OCI-LY3 (cell line): ENCODE results near the gene CNOT10.
"Not testable (repeated sequence)": the region's sequence is repeated elsewhere in the genome, so short reads cannot be mapped to it uniquely, and the experiment has no call there.

Source experiments
- H2AFZ ChIP-seq: fragments of 200-600, 300-600 bp; shearing (Covaris generic); 2 replicates; pipeline ENCODE4 v1.6.0; 2014; ENCODE audit warnings: antibody characterized with exemption, low read depth, low read length
- H3K27ac ChIP-seq: fragments of 200-600, 300-600 bp; sonication (generic); 2 replicates; pipeline ENCODE4 v1.5.1; 2014; ENCODE audit warnings: mild to moderate bottlenecking, low read length, moderate library complexity, mixed read lengths
- H3K27me3 ChIP-seq: fragments of 200-600, 300-600 bp; sonication (generic); 2 replicates; pipeline ENCODE4 v1.6.1; 2014; ENCODE audit warnings: low read depth, low read length, mixed read lengths
- H3K36me3 ChIP-seq: fragments of 200-600, 300-600 bp; sonication (generic); replicated peaks from 2 replicates; pipeline ENCODE3; 2014; ENCODE audit warnings: low read depth, low read length, mixed read lengths
- H3K4me1 ChIP-seq: fragments of 300-600, 200-600 bp; sonication (generic); 2 replicates; pipeline ENCODE4 v1.6.1; 2014; ENCODE audit warnings: low read length, mixed read lengths
- H3K4me2 ChIP-seq: fragments of 200-600, 300-600 bp; sonication (generic); 2 replicates; pipeline ENCODE4 v1.6.1; 2014; ENCODE audit warnings: low read length, mixed read lengths
- H3K4me3 ChIP-seq: fragments of 300-600, 200-600 bp; sonication (generic); 2 replicates; pipeline ENCODE4 v1.5.1; 2014; ENCODE audit warnings: antibody characterized with exemption, mild to moderate bottlenecking, low read length, moderate library complexity
- H3K79me2 ChIP-seq: fragments of 300-600, 200-600 bp; shearing (Covaris generic); 2 replicates; pipeline ENCODE4 v1.6.1; 2014; ENCODE audit warnings: mild to moderate bottlenecking, low read length, mixed read lengths
- H3K9ac ChIP-seq: fragments of 300-600, 200-600 bp; shearing (Covaris generic); 2 replicates; pipeline ENCODE4 v1.6.0; 2014; ENCODE audit warnings: mild to moderate bottlenecking, low read length, moderate library complexity
- H3K9me3 ChIP-seq: fragments of 200-600, 300-600 bp; shearing (Covaris generic); 2 replicates; pipeline ENCODE4 v1.6.1; 2014; ENCODE audit warnings: low read length, mixed read lengths; ENCODE audit not compliant: insufficient read depth
- H4K20me1 ChIP-seq: fragments of 200-600, 300-600 bp; sonication (generic); 2 replicates; pipeline ENCODE4 v1.6.1; 2016; ENCODE audit warnings: low read length, mixed read lengths; ENCODE audit not compliant: insufficient read depth
- CTCF ChIP-seq: fragments of 200-600, 300-600 bp; sonication (generic); IDR thresholded peaks from 2 replicates; pipeline ENCODE4 v1.5.1; 2014; ENCODE audit warnings: antibody characterized with exemption, low read length, low read depth
- EZH2phosphoT487 ChIP-seq: fragments of 200-600 bp; shearing (Covaris generic); IDR thresholded peaks from 2 replicates; pipeline ENCODE4 v1.6.1; 2018; ENCODE audit warnings: antibody characterized with exemption, mixed run types, low read depth

Gene CNOT10

DNA sequence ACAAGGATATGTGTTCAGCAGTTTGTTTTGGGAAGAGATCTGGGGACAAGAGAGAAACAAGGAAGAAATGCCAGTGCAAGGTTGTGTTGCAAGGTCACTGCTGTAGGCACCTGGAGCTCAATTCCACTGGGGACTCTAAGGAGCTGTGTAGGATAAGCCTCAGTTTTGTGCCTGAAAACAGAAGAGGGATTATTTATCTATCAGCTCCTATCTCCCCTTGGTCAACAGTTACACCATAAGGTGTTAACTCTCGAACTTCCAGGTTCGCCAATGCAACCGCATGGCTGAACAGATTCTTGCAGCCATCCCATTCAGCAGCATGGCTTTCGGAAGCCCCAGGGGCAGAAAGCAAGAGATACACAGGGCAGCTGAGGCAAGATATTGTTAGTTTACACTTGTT is 41.6 kb upstream of the CNOT10 start:
- no peaks in the 10 kb centered on the region for H3K9me3 ChIP-seq
- no peak overlapping the region for H3K4me3 ChIP-seq
- H3K4me2 ChIP-seq, result no peak overlapping the region
- H3K9ac ChIP-seq, result no peak overlapping the region
- H3K27me3 ChIP-seq, result peaks cover 20% of the 10 kb centered on the region
- no peaks in the 10 kb centered on the region for H4K20me1 ChIP-seq
- TF ChIP-seq CTCF (no peak), EZH2phosphoT487 (no peak)
- H3K4me1 ChIP-seq, result no peaks in the 10 kb centered on the region
- no peak overlapping the region for H3K27ac ChIP-seq
- no peak overlapping the region for H2AFZ ChIP-seq
- no peaks in the 10 kb centered on the region for H3K79me2 ChIP-seq
- no peaks in the 10 kb centered on the region for H3K36me3 ChIP-seq

GRCh38 chr3:32643816-32644215 is 41.2 kb upstream of the CNOT10 start:
- TF ChIP-seq CTCF (no peak), EZH2phosphoT487 (no peak)
- H3K9ac ChIP-seq, result no peak overlapping the region
- H3K4me3 ChIP-seq, result no peak overlapping the region
- H3K79me2 ChIP-seq, result no peaks in the 10 kb centered on the region
- H3K27me3 ChIP-seq, result peaks cover 19% of the 10 kb centered on the region
- no peak overlapping the region for H2AFZ ChIP-seq
- no peaks in the 10 kb centered on the region for H3K9me3 ChIP-seq
- no peaks in the 10 kb centered on the region for H3K4me1 ChIP-seq
- no peaks in the 10 kb centered on the region for H3K36me3 ChIP-seq
- H4K20me1 ChIP-seq, result no peaks in the 10 kb centered on the region
- no peak overlapping the region for H3K27ac ChIP-seq
- H3K4me2 ChIP-seq, result no peak overlapping the region

DNA sequence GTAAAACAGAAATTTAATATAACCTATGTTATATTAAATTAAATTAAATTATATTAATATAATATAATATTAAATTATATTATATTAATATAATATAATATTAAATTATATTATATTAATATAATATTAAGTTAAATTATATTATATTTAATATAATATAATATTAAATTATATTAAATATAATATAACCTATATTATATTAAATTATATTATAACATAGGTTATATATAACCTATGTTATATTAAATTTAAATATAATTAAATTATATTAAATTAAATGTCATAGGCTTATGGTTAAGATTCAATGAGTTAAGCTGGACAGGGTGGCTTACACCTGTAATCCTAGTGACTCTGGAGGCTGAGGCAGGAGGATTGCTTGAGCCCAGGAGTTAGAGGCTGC is 40.6 kb upstream of the CNOT10 start:
- no peak overlapping the region for H3K4me2 ChIP-seq
- no peak overlapping the region for H2AFZ ChIP-seq
- TF ChIP-seq CTCF (no peak), EZH2phosphoT487 (no peak)
- no peaks in the 10 kb centered on the region for H3K36me3 ChIP-seq
- H3K27me3 ChIP-seq, result peaks cover 16% of the 10 kb centered on the region
- no peak overlapping the region for H3K4me3 ChIP-seq
- no peak overlapping the region for H3K27ac ChIP-seq
- H4K20me1 ChIP-seq, result no peaks in the 10 kb centered on the region
- no peaks in the 10 kb centered on the region for H3K79me2 ChIP-seq
- H3K9ac ChIP-seq, result no peak overlapping the region
- no peaks in the 10 kb centered on the region for H3K4me1 ChIP-seq
- no peaks in the 10 kb centered on the region for H3K9me3 ChIP-seq

DNA sequence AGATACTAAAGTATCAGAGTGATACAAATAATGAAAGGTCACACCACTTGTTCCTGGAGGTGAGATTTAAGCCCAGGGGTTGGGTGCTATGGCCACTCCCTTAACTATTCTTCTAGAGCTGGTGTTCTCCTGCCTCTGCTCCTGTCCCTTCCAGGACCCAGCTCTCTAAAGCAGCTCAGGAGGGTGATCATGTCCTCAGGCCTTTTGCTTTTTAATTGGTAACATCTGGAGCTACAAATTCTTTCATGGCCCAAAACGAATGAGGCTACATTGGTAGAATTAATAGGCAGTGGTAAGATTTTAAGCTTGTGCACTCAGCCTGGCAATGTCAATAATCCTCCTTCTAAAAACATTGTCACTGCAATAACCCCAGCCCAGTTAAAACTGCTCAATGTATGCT is 38.2 kb upstream of the CNOT10 start:
- Histone ChIP-seq H3K36me3 (no peaks in the 10 kb centered on the region), H4K20me1 (no peaks in the 10 kb centered on the region), H3K27me3 (no peaks in the 10 kb centered on the region), H3K4me2 (no peak overlapping the region), H3K79me2 (no peaks in the 10 kb centered on the region), H3K4me3 (no peak overlapping the region), H3K9ac (no peak overlapping the region), H3K27ac (no peak overlapping the region), H3K9me3 (no peaks in the 10 kb centered on the region), H2AFZ (no peak overlapping the region), H3K4me1 (no peaks in the 10 kb centered on the region)
- TF ChIP-seq CTCF (no peak), EZH2phosphoT487 (no peak)

DNA sequence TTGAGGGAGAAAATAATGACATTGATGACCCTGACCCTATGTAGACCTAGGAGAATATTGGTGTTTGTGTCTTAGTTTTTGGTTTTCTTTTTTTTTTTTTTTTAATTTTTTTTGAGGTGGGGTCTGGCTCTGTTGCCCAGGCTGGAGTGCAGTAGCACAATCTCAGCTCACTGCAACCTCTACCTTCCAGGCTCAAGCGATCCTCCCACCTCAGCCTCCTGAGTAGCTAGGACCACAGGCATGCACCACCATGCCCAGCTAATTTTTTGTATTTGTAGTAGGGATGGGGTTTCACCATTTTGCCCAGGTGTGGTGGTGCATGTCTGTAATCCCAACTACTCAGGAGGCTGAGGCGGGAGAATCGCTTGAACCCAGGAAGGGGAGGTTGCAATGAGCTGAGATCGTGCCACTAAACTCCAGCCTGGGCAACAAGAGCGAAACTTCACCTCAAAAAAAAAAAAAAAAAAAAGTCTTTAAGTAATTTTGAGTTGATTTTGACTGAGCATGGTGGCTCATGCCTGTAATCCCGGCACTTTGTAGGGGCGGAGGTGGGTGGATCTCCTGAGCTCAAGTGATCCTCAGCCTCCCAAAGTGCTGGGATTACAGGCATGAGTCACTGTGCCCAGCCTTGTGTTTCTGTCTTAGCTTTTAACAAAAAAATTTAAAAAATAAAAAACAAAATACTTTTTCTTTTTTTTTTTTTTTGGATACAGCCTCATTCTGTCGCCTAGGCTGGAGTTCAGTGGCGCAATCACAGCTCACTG is 32.5 kb upstream of the CNOT10 start:
- not testable (repeated sequence) for H3K9ac ChIP-seq, H3K4me2 ChIP-seq, H2AFZ ChIP-seq, H3K4me3 ChIP-seq, H4K20me1 ChIP-seq, H3K27me3 ChIP-seq, H3K36me3 ChIP-seq, H3K9me3 ChIP-seq, H3K4me1 ChIP-seq, H3K79me2 ChIP-seq, H3K27ac ChIP-seq
